Measurements from ENCODE around the gene HIPK4. TPM values are rescaled to one million over a fixed set of nuclear protein-coding genes. Genes with fewer than 3 reads are reported as not detected.

Gene HIPK4
- total RNA-seq, 2 donors from 2014 or later = not detected

DNA sequence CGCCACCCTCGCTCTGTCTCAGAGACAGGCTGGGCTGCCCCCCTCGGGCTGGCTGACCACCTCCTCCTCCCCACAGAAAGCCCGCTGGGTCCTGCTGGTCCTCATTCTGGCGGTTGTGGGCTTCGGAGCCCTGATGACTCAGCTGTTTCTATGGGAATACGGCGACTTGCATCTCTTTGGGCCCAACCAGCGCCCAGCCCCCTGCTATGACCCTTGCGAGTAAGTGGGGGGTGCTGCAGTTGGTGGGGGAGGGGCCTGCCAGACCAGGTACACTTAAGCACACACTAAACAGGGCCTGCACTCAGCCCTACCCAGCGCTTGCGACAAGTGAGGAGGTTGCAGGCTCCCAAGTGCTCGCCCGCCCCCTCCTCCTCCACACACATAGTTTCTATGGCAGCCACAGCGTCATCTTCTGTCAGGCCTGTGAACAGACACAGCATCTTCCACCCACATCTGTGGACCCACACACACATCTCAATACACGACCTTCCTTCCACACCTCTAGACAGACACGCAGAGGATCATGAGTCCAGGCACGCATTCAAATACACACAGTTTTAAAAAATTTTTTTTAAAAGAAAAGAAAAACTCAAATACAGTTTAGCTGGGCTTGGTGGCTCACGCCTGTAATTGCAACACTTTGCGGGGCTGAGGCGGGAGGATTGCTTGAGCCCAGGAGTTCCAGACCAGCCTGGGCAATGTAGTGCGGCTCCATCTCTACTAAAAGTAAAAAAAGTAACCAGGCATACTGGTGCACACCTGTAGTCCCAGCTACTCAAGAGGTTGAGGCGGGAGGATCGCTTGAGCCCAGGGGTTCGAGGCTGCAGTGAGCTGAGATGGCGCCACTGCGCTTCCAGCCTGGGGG, 23.1 kb downstream of the HIPK4 start:
- Histone ChIP-seq H3K9me3 (no peaks in the 10 kb centered on the region), H3K27me3 (no peaks in the 10 kb centered on the region), H3K27ac (no peak overlapping the region), H3K36me3 (replicated peaks in 1 of 2; ENCODE audit: insufficient read depth in 1 of 2, low read depth in 2 of 2) (peaks cover 0 to 8% of the 10 kb centered on the region in 2 donors), H3K4me1 (no peaks in the 10 kb centered on the region), H3K4me3 (no peak overlapping the region)
- ATAC-seq (no peak), DNase-seq (no peak)
- intact Hi-C loops (cut with DNase I) = no loop called here
- WGBS, 2 donors = 85 to 89% methylated on average over 14 to 27 of the region's 27 CpGs
- TF ChIP-seq POLR2A (IDR thresholded peaks at IDR 0.05) (no peak), CTCF (IDR thresholded peaks at IDR 0.05) (no peak)

DNA sequence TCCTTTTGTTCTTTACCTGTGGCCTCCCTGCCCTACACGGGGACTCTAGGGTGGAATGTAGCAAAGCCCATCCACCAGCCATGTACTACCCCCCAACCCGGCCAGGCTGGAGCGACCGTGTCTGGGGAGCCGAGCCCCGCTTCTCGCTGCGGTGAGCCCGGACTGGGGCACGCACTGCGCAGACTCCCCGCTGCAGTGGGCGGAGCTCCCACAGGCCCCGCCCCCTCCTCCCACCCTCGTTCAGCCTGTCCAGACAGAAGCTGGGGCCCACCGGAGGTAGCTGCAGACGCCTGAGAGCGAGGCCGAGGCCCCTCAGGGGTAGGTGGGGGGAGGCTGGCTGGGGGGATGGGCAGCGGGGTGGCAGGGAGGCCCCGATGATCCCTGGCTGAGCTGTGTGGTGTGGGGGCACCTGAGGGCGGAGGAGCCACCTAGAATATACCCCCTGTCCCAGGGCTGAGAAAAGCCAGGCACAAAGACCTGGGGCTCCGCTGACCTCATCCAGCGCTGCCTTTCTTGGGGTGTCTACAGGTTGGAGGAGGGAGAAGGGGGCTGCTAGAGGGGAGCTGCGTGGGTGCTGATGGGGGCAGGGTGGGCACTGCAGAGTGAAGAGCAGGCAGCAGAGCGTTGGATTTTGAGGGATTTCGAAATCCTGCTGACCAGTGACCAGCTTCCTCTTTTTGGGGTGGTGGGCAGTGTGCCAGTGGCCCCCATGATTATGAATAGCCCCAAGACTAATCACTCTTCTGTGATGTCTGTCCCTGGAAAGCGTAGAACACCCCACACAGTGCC, 24.2 kb downstream of the HIPK4 start:
- Histone ChIP-seq H3K4me3 (no peak overlapping the region), H3K27me3 (no peaks in the 10 kb centered on the region), H3K36me3 (replicated peaks in 1 of 2; ENCODE audit: insufficient read depth in 1 of 2, low read depth in 2 of 2) (peaks cover 0 to 6% of the 10 kb centered on the region in 2 donors), H3K27ac (no peak overlapping the region), H3K9me3 (no peaks in the 10 kb centered on the region), H3K4me1 (no peaks in the 10 kb centered on the region)
- intact Hi-C loops (cut with DNase I) = no loop called here
- peak; percentile 59 for ATAC-seq
- TF ChIP-seq CTCF (IDR thresholded peaks at IDR 0.05) (no peak), POLR2A (IDR thresholded peaks at IDR 0.05) (peak in 1 of 3 donors; percentile 14)
- 49 to 58% methylated on average over 19 to 25 of the region's 28 CpGs for WGBS, 2 donors
- peak; percentile 33 to 63 (median 46) for DNase-seq

DNA sequence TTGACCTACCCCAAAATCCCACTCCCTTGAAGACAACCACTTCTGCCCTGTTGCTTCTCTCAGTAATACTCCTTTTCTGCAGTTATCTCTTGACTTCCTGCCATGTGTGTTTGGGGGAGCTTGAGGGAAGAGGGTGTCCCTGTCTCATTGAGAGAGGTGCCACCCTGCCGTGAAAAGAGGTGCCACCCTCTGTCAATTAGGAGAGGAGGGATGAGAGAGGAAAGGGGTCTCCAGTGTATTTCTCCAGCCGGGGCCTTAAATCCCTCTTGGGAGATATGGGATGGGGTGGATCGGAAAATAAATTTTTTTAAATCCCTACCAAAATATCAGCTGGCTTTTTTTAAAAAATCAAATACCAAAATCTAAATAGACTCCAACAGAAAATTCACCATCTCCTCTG, 25.0 kb downstream of the HIPK4 start:
- H3K36me3 ChIP-seq (replicated peaks in 1 of 2; ENCODE audit: insufficient read depth in 1 of 2, low read depth in 2 of 2) = peaks cover 0 to 6% of the 10 kb centered on the region in 2 donors
- no peaks in the 10 kb centered on the region for H3K27me3 ChIP-seq
- ATAC-seq = no peak
- no peaks in the 10 kb centered on the region for H3K9me3 ChIP-seq
- no peak overlapping the region for H3K27ac ChIP-seq
- 73 to 84% methylated on average over 3 of the region's 3 CpGs for WGBS, 2 donors
- H3K4me3 ChIP-seq = no peak overlapping the region
- intact Hi-C loops (cut with DNase I) = no loop called here
- TF ChIP-seq POLR2A (IDR thresholded peaks at IDR 0.05) (no peak), CTCF (IDR thresholded peaks at IDR 0.05) (no peak)
- DNase-seq = no peak
- H3K4me1 ChIP-seq = no peaks in the 10 kb centered on the region

GRCh38 chr19:40363069-40363468, 26.9 kb downstream of the HIPK4 start:
- no peaks in the 10 kb centered on the region for H3K27me3 ChIP-seq
- ATAC-seq (no peak), DNase-seq (no peak)
- peaks cover 0 to 3% of the 10 kb centered on the region in 2 donors for H3K36me3 ChIP-seq (replicated peaks in 1 of 2; ENCODE audit: insufficient read depth in 1 of 2, low read depth in 2 of 2)
- H3K4me1 ChIP-seq = no peaks in the 10 kb centered on the region
- WGBS, 2 donors = 75 to 91% methylated on average over 5 of the region's 5 CpGs
- no peak overlapping the region for H3K27ac ChIP-seq
- H3K4me3 ChIP-seq = no peak overlapping the region
- intact Hi-C loops (cut with DNase I) = no loop called here
- TF ChIP-seq CTCF (IDR thresholded peaks at IDR 0.05) = no peak
- no peak for TF ChIP-seq POLR2A (IDR thresholded peaks at IDR 0.05)
- no peaks in the 10 kb centered on the region for H3K9me3 ChIP-seq
